Measurements from ENCODE around the gene ZNHIT1.

GRCh38 chr7:101233907-101234547 lies 16.1 kb downstream of the ZNHIT1 start:
- TF ChIP-seq CTCF (IDR thresholded peaks at IDR 0.05 in 8 of 11, conservative IDR thresholded peaks at IDR 0.05 in 3 of 11), result no peak
- TF ChIP-seq POLR2A (IDR thresholded peaks at IDR 0.05), result no peak

All from spleen (tissue), 7 donors.